ENCODE results near the gene PF4V1. TPM values are rescaled to one million over a fixed set of nuclear protein-coding genes. Genes with fewer than 3 reads are reported as not detected.

Gene PF4V1, protein sequence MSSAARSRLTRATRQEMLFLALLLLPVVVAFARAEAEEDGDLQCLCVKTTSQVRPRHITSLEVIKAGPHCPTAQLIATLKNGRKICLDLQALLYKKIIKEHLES
- not detected in 2 replicates for total RNA-seq (2011; cell fraction: chromatin; rRNA removed; ENCODE audit: low replicate concordance)
- total RNA-seq (2011; cell fraction: nucleolus; rRNA removed) = not detected in 2 replicates
- not detected in 2 replicates for total RNA-seq (2011; cell fraction: nucleoplasm; rRNA removed)
- not detected in 2 replicates for total RNA-seq (2014; rRNA removed)
- not detected in 2 replicates for total RNA-seq (2014; rRNA removed; fragmentation: Illumina TruSeq; extraction: Trizol)
- not detected in 2 replicates for total RNA-seq (2015; rRNA removed; fragmentation: Illumina TruSeq; extraction: Trizol)
- total RNA-seq (2021) = not detected in 2 replicates
- polyA plus RNA-seq (2011; rRNA removed) = not detected in 2 replicates
- not detected in 2 replicates for polyA plus RNA-seq (2011; cell fraction: cytosol; rRNA removed)
- polyA plus RNA-seq (2011; cell fraction: nucleus; rRNA removed) = not detected in 2 replicates
- polyA plus RNA-seq (2012) = not detected in 2 replicates
- polyA plus RNA-seq (2014; fragmentation: Illumina TruSeq; extraction: Trizol) = not detected in 2 replicates
- polyA plus RNA-seq (2014; fragmentation: Nextera tagmentation; extraction: Ambion mirVana) = not detected
- polyA plus RNA-seq (2014; rRNA removed) = not detected in 2 replicates
- not detected in 2 replicates for polyA minus RNA-seq (2011; rRNA and poly(A)+ RNA removed)
- polyA minus RNA-seq (2011; cell fraction: cytosol; rRNA and poly(A)+ RNA removed) = not detected in 2 replicates
- not detected in 2 replicates for polyA minus RNA-seq (2011; cell fraction: nucleus; rRNA and poly(A)+ RNA removed)
- not detected for Bru-seq, nascent RNA
- not detected for BruChase-seq, experiment 1, labeled RNA remaining after a 2-hour chase
- BruChase-seq, experiment 2, labeled RNA remaining after a 6-hour chase = not detected
- long read RNA-seq, experiment 1 = 0 reads
- long read RNA-seq, experiment 2 = 0 reads
- long read RNA-seq, experiment 3 = 0 reads

DNA sequence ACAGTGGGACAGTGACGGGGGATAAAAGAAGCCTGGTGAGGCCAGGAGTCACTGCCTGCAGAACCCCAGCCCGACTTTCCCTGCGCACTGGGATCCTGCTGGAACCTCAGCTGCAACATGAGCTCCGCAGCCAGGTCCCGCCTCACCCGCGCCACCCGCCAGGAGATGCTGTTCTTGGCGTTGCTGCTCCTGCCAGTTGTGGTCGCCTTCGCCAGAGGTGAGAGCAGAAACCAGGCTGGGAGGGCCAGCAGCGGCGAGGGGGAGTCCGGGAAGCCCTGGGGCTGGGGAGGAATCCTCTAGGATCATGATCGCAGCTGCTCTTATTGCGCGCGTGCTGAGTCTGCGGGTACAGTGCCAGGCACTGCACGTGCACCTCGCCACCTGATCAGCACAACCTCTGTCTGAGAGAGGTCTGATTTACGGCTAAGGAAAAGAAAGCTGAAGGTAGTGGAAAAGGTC is at the start of gene PF4V1:
Gene PF4V1 (plus strand): TSS at position 51 of the 459 bp plus-strand sequence. CDS start 67 bp downstream, at position 118.
- no TSS peak for BruUV-seq (replicated peaks)
- Histone ChIP-seq H3K79me2 (ENCODE audit: control insufficient read depth, insufficient read depth, low read length) (no peaks in the 10 kb centered on the region), H3K36me3 (ENCODE audit: control insufficient read depth, insufficient read depth, low read length) (no peaks in the 10 kb centered on the region), H3K9me1 (ENCODE audit: control insufficient read depth, insufficient read depth, low read length) (no peaks in the 10 kb centered on the region), H3K27ac (ENCODE audit: extremely low read depth, low read depth, low read length) (no peak within 1 kb of the TSS), H3K27me3 (ENCODE audit: control insufficient read depth in 2 of 2, insufficient read depth in 2 of 2, low read length in 2 of 2) (no peaks in the 10 kb centered on the region), H3K9ac (ENCODE audit: insufficient read depth in 1 of 2, low read depth in 2 of 2, low read length in 2 of 2) (no peak within 1 kb of the TSS), H3K4me1 (replicated peaks in 1 of 2; ENCODE audit: control insufficient read depth in 2 of 2, insufficient read depth in 2 of 2, low read length in 2 of 2) (peaks cover 0 to 5% of the 10 kb centered on the region in 2 experiments; a peak in 1 of 5 replicates), H4K20me1 (replicated peaks; ENCODE audit: control insufficient read depth, insufficient read depth, low read length) (no peaks in the 10 kb centered on the region), H3K4me2 (ENCODE audit: insufficient read depth, low read length) (no peak within 1 kb of the TSS), H3K4me3 (no peak within 1 kb of the TSS), H2AFZ (ENCODE audit: low read depth, low read length) (no peak within 1 kb of the TSS), H3K9me3 (replicated peaks; ENCODE audit: control insufficient read depth, insufficient read depth, low read depth, low read length) (no peaks in the 10 kb centered on the region)
- FAIRE-seq = no peak
- CTCF ChIA-PET (ENCODE audit: low intra/inter-chr PET ratio) = no interaction called here
- POLR2A ChIA-PET = no interaction called here
- no peak for ATAC-seq
- in situ Hi-C loops (cut with MboI) (no loop called here), intact Hi-C loops (cut with micrococcal nuclease) (no loop called here)
- DNase-seq (ENCODE audit: extremely low read depth in 1 of 4, low spot score in 3 of 4) = no peak
- TF ChIP-seq, protein P1, sequence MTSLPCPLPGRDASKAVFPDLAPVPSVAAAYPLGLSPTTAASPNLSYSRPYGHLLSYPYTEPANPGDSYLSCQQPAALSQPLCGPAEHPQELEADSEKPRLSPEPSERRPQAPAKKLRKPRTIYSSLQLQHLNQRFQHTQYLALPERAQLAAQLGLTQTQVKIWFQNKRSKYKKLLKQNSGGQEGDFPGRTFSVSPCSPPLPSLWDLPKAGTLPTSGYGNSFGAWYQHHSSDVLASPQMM (CRISPR knock-in tag; IDR thresholded peaks at IDR 0.05) = no peak
- TF ChIP-seq COPS2 (conservative IDR thresholded peaks at IDR 0.05) (no peak), CBFA2T2 (conservative IDR thresholded peaks at IDR 0.05) (no peak), TRIM24 (IDR thresholded peaks at IDR 0.05) (no peak), XRCC3 (IDR thresholded peaks at IDR 0.05) (no peak), MAFF (IDR thresholded peaks at IDR 0.05; ENCODE audit: low read length) (no peak)
- TF ChIP-seq, protein P2, sequence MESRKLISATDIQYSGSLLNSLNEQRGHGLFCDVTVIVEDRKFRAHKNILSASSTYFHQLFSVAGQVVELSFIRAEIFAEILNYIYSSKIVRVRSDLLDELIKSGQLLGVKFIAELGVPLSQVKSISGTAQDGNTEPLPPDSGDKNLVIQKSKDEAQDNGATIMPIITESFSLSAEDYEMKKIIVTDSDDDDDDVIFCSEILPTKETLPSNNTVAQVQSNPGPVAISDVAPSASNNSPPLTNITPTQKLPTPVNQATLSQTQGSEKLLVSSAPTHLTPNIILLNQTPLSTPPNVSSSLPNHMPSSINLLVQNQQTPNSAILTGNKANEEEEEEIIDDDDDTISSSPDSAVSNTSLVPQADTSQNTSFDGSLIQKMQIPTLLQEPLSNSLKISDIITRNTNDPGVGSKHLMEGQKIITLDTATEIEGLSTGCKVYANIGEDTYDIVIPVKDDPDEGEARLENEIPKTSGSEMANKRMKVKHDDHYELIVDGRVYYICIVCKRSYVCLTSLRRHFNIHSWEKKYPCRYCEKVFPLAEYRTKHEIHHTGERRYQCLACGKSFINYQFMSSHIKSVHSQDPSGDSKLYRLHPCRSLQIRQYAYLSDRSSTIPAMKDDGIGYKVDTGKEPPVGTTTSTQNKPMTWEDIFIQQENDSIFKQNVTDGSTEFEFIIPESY (CRISPR knock-in tag; IDR thresholded peaks at IDR 0.05) = 0 out of 2 replicates have a peak, but pooled peaks have one; percentile 43
- 56% methylated on average over 15 of the region's 22 CpGs for WGBS (ENCODE audit: insufficient coverage, low coverage, missing lambda C conversion rate)
